ENCODE results near the gene IRX4. TPM values are rescaled to one million over a fixed set of nuclear protein-coding genes. Genes with fewer than 3 reads are reported as not detected.

IRX4 gene
- polyA plus RNA-seq, 2 donors = 9.3 to 15.6 TPM

- WGBS, 2 donors = 93 to 96% methylated on average over 11 to 16 of the region's 16 CpGs
- no peak overlapping the region for H3K27ac ChIP-seq (ENCODE audit: low read depth in 2 of 2, low read length in 1 of 2)
- no peak overlapping the region for H3K4me3 ChIP-seq (ENCODE audit: low read depth in 1 of 2, low read length in 2 of 2)
- no peaks in the 10 kb centered on the region for H3K4me1 ChIP-seq (ENCODE audit: control insufficient read depth in 2 of 2, insufficient read depth in 2 of 2, low read length in 1 of 2)
- H3K27me3 ChIP-seq (ENCODE audit: control insufficient read depth in 1 of 2, insufficient read depth in 2 of 2, low read length in 2 of 2) = peaks cover 0 to 5% of the 10 kb centered on the region in 2 donors
- H3K36me3 ChIP-seq (ENCODE audit: control insufficient read depth in 2 of 2, insufficient read depth in 2 of 2, low read length in 1 of 2) = no peaks in the 10 kb centered on the region
- no peaks in the 10 kb centered on the region for H3K9me3 ChIP-seq (ENCODE audit: control insufficient read depth in 2 of 2, insufficient read depth in 1 of 2, low read depth in 1 of 2, low read length in 1 of 2)
Measured at GRCh38 chr5:1858436-1858835, 24.3 kb downstream of the IRX4 start.

DNA sequence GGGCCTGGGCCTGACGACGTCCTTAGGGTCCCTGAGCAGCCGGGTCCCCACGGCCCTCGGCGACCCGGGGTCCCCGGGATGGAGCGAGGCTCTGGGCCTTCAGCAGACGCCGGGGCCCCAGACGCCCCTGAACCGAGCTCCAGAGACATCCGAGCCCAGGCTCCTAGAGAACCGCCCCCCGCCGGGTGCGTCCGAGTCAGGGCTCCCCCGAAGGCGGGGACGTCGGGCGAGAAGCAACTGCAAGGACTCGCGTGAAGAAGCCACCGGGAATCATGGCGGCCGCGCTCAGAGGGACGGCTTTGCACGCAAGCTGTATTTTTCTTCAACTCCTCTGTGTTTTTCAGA, 25.5 kb downstream of the IRX4 start:
- H3K27ac ChIP-seq (ENCODE audit: low read depth in 2 of 2, low read length in 1 of 2) = no peak overlapping the region
- no peaks in the 10 kb centered on the region for H3K9me3 ChIP-seq (ENCODE audit: control insufficient read depth in 2 of 2, insufficient read depth in 1 of 2, low read depth in 1 of 2, low read length in 1 of 2)
- no peaks in the 10 kb centered on the region for H3K36me3 ChIP-seq (ENCODE audit: control insufficient read depth in 2 of 2, insufficient read depth in 2 of 2, low read length in 1 of 2)
- 71 to 89% methylated on average over 31 to 32 of the region's 32 CpGs for WGBS, 2 donors
- H3K4me3 ChIP-seq (ENCODE audit: low read depth in 1 of 2, low read length in 2 of 2) = peak overlapping the region in 1 of 2 donors; percentile 17
- peaks cover 0 to 5% of the 10 kb centered on the region in 2 donors for H3K27me3 ChIP-seq (ENCODE audit: control insufficient read depth in 1 of 2, insufficient read depth in 2 of 2, low read length in 2 of 2)
- H3K4me1 ChIP-seq (ENCODE audit: control insufficient read depth in 2 of 2, insufficient read depth in 2 of 2, low read length in 1 of 2) = no peaks in the 10 kb centered on the region

GRCh38 chr5:1856596-1857255, 26.0 kb downstream of the IRX4 start:
- H3K9me3 ChIP-seq (ENCODE audit: control insufficient read depth in 2 of 2, insufficient read depth in 1 of 2, low read depth in 1 of 2, low read length in 1 of 2) = peaks cover 0 to under 1% of the 10 kb centered on the region in 2 donors
- H3K27ac ChIP-seq (ENCODE audit: low read depth in 2 of 2, low read length in 1 of 2) = no peak overlapping the region
- peak overlapping the region in 1 of 2 donors; percentile 17 for H3K4me3 ChIP-seq (ENCODE audit: low read depth in 1 of 2, low read length in 2 of 2)
- WGBS, 2 donors = 62 to 80% methylated on average over 37 to 49 of the region's 49 CpGs
- H3K36me3 ChIP-seq (ENCODE audit: control insufficient read depth in 2 of 2, insufficient read depth in 2 of 2, low read length in 1 of 2) = no peaks in the 10 kb centered on the region
- peaks cover 2 to 6% of the 10 kb centered on the region in 2 donors for H3K27me3 ChIP-seq (ENCODE audit: control insufficient read depth in 1 of 2, insufficient read depth in 2 of 2, low read length in 2 of 2)
- no peaks in the 10 kb centered on the region for H3K4me1 ChIP-seq (ENCODE audit: control insufficient read depth in 2 of 2, insufficient read depth in 2 of 2, low read length in 1 of 2)

DNA sequence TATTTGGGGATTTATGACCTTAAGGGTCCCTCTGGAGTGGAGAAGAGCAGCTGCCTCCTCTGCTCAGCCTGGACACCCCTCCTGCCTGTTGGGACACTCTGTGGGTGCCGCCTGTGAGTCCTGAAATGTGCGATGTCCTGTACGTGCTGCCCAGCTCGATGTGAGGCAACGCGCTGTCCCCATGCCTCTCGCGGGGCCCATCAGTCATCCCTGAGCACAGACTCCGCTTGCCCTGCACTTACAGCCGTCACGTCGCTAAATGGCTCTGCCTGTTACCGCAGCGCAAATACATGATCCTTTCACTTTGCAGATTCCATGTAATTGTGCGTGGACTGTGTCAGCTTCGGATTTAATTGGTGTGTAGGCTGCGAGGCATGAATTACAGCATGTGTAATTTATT, 27.1 kb downstream of the IRX4 start:
- H3K27ac ChIP-seq (ENCODE audit: low read depth in 2 of 2, low read length in 1 of 2) = no peak overlapping the region
- no peaks in the 10 kb centered on the region for H3K36me3 ChIP-seq (ENCODE audit: control insufficient read depth in 2 of 2, insufficient read depth in 2 of 2, low read length in 1 of 2)
- H3K9me3 ChIP-seq (ENCODE audit: control insufficient read depth in 2 of 2, insufficient read depth in 1 of 2, low read depth in 1 of 2, low read length in 1 of 2) = peaks cover 0 to 2% of the 10 kb centered on the region in 2 donors
- no peak overlapping the region for H3K4me3 ChIP-seq (ENCODE audit: low read depth in 1 of 2, low read length in 2 of 2)
- H3K27me3 ChIP-seq (ENCODE audit: control insufficient read depth in 1 of 2, insufficient read depth in 2 of 2, low read length in 2 of 2) = peaks cover 5 to 7% of the 10 kb centered on the region in 2 donors
- WGBS, 2 donors = 72 to 79% methylated on average over 17 of the region's 17 CpGs
- H3K4me1 ChIP-seq (ENCODE audit: control insufficient read depth in 2 of 2, insufficient read depth in 2 of 2, low read length in 1 of 2) = peaks cover 3 to 5% of the 10 kb centered on the region in 2 donors

- peaks cover 3 to 5% of the 10 kb centered on the region in 2 donors for H3K4me1 ChIP-seq (ENCODE audit: control insufficient read depth in 2 of 2, insufficient read depth in 2 of 2, low read length in 1 of 2)
- H3K9me3 ChIP-seq (ENCODE audit: control insufficient read depth in 2 of 2, insufficient read depth in 1 of 2, low read depth in 1 of 2, low read length in 1 of 2) = peaks cover 0 to 2% of the 10 kb centered on the region in 2 donors
- no peaks in the 10 kb centered on the region for H3K36me3 ChIP-seq (ENCODE audit: control insufficient read depth in 2 of 2, insufficient read depth in 2 of 2, low read length in 1 of 2)
- peaks cover 5% of the 10 kb centered on the region in 2 donors for H3K27me3 ChIP-seq (ENCODE audit: control insufficient read depth in 1 of 2, insufficient read depth in 2 of 2, low read length in 2 of 2)
- no peak overlapping the region for H3K4me3 ChIP-seq (ENCODE audit: low read depth in 1 of 2, low read length in 2 of 2)
- no peak overlapping the region for H3K27ac ChIP-seq (ENCODE audit: low read depth in 2 of 2, low read length in 1 of 2)
- WGBS, 2 donors = 42 to 61% methylated on average over 3 of the region's 3 CpGs
Measured at GRCh38 chr5:1855075-1855474, 27.6 kb downstream of the IRX4 start.

DNA sequence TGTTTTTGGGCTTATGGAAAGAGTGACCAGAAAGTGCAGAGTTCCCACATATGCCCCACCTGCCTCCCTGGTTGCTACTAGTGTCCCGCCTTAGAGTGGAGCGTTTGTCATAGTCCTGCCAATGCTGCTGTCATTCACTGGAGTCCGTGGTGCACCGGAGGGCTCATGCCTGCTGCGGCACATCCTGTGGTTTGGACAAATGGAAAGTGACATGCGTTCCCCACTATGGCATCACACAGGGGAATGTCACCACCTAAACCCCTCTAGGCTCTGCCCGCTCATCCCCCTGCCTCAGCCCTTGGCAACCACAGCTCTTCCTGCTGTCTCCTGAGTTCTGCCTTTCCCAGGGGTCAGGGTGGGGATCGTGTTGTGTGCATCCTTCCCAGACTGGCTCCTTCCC, 29.2 kb downstream of the IRX4 start:
- Histone ChIP-seq H3K27me3 (ENCODE audit: control insufficient read depth in 1 of 2, insufficient read depth in 2 of 2, low read length in 2 of 2) (peaks cover 2 to 5% of the 10 kb centered on the region in 2 donors), H3K9me3 (ENCODE audit: control insufficient read depth in 2 of 2, insufficient read depth in 1 of 2, low read depth in 1 of 2, low read length in 1 of 2) (peaks cover 0 to 2% of the 10 kb centered on the region in 2 donors), H3K4me1 (ENCODE audit: control insufficient read depth in 2 of 2, insufficient read depth in 2 of 2, low read length in 1 of 2) (peaks cover 3 to 5% of the 10 kb centered on the region in 2 donors), H3K36me3 (ENCODE audit: control insufficient read depth in 2 of 2, insufficient read depth in 2 of 2, low read length in 1 of 2) (no peaks in the 10 kb centered on the region), H3K27ac (ENCODE audit: low read depth in 2 of 2, low read length in 1 of 2) (no peak overlapping the region), H3K4me3 (ENCODE audit: low read depth in 1 of 2, low read length in 2 of 2) (no peak overlapping the region)
- 51 to 67% methylated on average over 8 of the region's 8 CpGs for WGBS, 2 donors

GRCh38 chr5:1852324-1852947, 30.3 kb downstream of the IRX4 start:
- no peaks in the 10 kb centered on the region for H3K36me3 ChIP-seq (ENCODE audit: control insufficient read depth in 2 of 2, insufficient read depth in 2 of 2, low read length in 1 of 2)
- WGBS, 2 donors = 65 to 67% methylated on average over 23 of the region's 23 CpGs

GRCh38 chr5:1851290-1851934, 31.3 kb downstream of the IRX4 start:
- H3K27me3 ChIP-seq (ENCODE audit: control insufficient read depth in 1 of 2, insufficient read depth in 2 of 2, low read length in 2 of 2) = peaks cover 2 to 5% of the 10 kb centered on the region in 2 donors
- peaks cover 3 to 5% of the 10 kb centered on the region in 2 donors for H3K4me1 ChIP-seq (ENCODE audit: control insufficient read depth in 2 of 2, insufficient read depth in 2 of 2, low read length in 1 of 2)
- no peaks in the 10 kb centered on the region for H3K36me3 ChIP-seq (ENCODE audit: control insufficient read depth in 2 of 2, insufficient read depth in 2 of 2, low read length in 1 of 2)
- H3K27ac ChIP-seq (ENCODE audit: low read depth in 2 of 2, low read length in 1 of 2) = no peak overlapping the region
- WGBS, 2 donors = 11 to 16% methylated on average over 32 to 34 of the region's 34 CpGs
- peaks cover 0 to 6% of the 10 kb centered on the region in 2 donors for H3K9me3 ChIP-seq (ENCODE audit: control insufficient read depth in 2 of 2, insufficient read depth in 1 of 2, low read depth in 1 of 2, low read length in 1 of 2)
- no peak overlapping the region for H3K4me3 ChIP-seq (ENCODE audit: low read depth in 1 of 2, low read length in 2 of 2)

More at GRCh38 chr5:1852324-1852947, 30.3 kb downstream of the IRX4 start:
- H3K9me3 ChIP-seq (ENCODE audit: control insufficient read depth in 2 of 2, insufficient read depth in 1 of 2, low read depth in 1 of 2, low read length in 1 of 2) = peaks cover 0 to 2% of the 10 kb centered on the region in 2 donors
- peaks cover 2 to 5% of the 10 kb centered on the region in 2 donors for H3K27me3 ChIP-seq (ENCODE audit: control insufficient read depth in 1 of 2, insufficient read depth in 2 of 2, low read length in 2 of 2)
- H3K4me1 ChIP-seq (ENCODE audit: control insufficient read depth in 2 of 2, insufficient read depth in 2 of 2, low read length in 1 of 2) = peaks cover 3 to 5% of the 10 kb centered on the region in 2 donors
- no peak overlapping the region for H3K27ac ChIP-seq (ENCODE audit: low read depth in 2 of 2, low read length in 1 of 2)
- H3K4me3 ChIP-seq (ENCODE audit: low read depth in 1 of 2, low read length in 2 of 2) = no peak overlapping the region

DNA sequence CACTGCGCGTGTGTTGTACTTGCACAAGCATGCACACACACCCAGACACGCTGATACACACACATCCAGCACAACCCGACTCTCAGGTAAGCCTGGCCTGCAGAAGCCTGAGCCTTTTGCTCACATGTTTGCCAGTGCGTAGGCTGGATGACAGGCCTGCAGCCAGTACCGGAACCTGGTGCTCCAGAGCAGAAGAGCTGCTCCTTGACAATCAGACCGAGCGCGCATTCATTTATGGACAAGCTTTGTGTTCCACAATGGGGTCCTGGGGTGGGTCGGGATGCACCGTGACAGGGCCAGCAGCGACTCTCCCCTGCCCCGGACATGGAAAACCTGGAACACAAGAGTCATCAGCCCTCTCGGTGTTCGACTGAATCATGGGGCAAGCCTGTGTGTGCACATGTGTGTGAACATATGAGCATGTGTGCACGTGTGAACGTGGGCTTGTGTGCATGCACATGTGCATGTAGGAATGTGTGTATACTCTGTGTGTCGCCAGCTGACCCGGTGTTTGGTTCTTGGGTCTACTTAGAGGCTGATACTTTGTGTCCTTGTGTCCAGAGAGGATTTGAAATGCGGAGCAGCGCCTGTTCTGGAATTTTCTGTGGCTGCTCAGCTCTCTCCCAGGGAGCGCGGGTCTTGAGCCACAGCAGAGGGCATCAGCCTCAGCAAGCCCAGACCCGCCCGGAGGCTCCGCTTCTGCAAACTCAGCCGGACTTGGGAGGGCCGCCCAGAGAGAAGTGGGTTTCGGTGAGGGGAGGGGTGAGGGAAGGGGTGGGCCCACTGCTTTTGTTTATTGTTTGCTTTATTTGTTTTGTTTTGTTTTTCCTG, 32.2 kb downstream of the IRX4 start:
- 58 to 64% methylated on average over 29 of the region's 29 CpGs for WGBS, 2 donors
- Histone ChIP-seq H3K4me1 (ENCODE audit: control insufficient read depth in 2 of 2, insufficient read depth in 2 of 2, low read length in 1 of 2) (peaks cover 3 to 5% of the 10 kb centered on the region in 2 donors), H3K27me3 (ENCODE audit: control insufficient read depth in 1 of 2, insufficient read depth in 2 of 2, low read length in 2 of 2) (peaks cover 2 to 5% of the 10 kb centered on the region in 2 donors), H3K9me3 (ENCODE audit: control insufficient read depth in 2 of 2, insufficient read depth in 1 of 2, low read depth in 1 of 2, low read length in 1 of 2) (peaks cover 0 to 6% of the 10 kb centered on the region in 2 donors), H3K27ac (ENCODE audit: low read depth in 2 of 2, low read length in 1 of 2) (no peak overlapping the region), H3K36me3 (ENCODE audit: control insufficient read depth in 2 of 2, insufficient read depth in 2 of 2, low read length in 1 of 2) (no peaks in the 10 kb centered on the region), H3K4me3 (ENCODE audit: low read depth in 1 of 2, low read length in 2 of 2) (no peak overlapping the region)
